Islet precursor cell (in vitro differentiated cells): ENCODE measurements around the gene NR1H3.

Experiments
- DNase-seq: peaks from one replicate; pipeline ENCODE4 v3.0.0-alpha.2; 2018

The NR1H3 gene

GRCh38 chr11:47270331-47271271, 12.8 kb downstream of the NR1H3 start:
- DNase-seq, result peak; percentile 68

DNA sequence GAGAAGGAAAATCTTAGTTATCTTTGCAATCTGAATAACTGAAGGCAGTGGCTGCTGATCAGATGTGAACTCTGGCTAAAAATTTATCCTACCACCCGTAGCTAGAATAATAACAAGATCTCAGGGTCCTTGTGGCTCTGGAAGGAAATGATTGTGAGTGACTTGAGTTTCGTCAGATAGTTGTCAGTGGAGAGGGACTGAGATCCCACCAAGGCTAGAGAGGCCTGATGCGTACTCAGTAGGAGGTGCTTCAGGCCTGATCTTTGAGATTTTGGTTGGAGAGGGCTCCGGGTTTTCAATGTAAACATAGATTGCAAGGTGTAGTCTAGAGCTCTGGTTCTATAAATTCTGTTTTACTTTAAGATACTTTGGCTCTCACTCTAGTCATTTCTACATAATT, 13.5 kb downstream of the NR1H3 start:
- DNase-seq, result no peak

GRCh38 chr11:47271961-47272661, 14.3 kb downstream of the NR1H3 start:
- DNase-seq, result no peak

DNA sequence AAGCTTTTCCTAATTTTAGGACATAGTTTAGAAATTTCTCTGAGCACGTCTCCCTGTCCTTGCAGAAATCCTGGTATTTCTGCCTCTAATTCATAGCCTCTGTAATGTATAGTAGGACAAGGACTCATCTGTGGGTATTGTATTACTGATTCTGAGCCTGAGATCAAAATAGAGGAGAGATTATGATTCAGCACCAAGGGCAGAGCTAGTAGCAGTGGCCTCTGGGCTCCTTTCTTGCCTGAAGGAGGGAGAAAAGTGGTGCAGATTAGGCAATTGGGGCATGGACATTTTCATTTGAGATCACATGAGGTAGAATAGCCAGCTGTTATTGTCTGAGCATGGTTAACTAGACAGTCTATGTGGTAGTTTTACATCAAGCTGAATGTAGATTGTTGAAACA, 14.9 kb downstream of the NR1H3 start:
- no peak for DNase-seq

DNA sequence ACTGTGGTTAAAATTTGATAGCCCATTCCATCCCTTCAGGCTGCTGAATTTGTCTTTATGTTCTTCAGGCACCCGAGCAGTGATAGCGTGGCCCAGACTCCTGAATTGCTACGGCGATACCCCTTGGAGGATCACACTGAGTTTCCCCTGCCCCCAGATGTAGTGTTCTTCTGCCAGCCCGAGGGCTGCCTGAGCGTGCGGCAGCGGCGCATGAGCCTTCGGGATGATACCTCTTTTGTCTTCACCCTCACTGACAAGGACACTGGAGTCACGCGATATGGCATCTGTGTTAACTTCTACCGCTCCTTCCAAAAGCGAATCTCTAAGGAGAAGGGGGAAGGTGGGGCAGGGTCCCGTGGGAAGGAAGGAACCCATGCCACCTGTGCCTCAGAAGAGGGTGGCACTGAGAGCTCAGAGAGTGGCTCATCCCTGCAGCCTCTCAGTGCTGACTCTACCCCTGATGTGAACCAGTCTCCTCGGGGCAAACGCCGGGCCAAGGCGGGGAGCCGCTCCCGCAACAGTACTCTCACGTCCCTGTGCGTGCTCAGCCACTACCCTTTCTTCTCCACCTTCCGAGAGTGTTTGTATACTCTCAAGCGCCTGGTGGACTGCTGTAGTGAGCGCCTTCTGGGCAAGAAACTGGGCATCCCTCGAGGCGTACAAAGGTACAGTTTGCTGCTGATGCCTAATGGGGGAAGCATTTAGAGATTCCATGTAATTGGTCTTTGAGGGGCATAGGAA, 16.9 kb downstream of the NR1H3 start:
- no peak for DNase-seq

GRCh38 chr11:47276923-47277322, 19.1 kb downstream of the NR1H3 start:
- no peak for DNase-seq

- DNase-seq, result no peak
Observed at GRCh38 chr11:47278058-47278457, 20.3 kb downstream of the NR1H3 start.

DNA sequence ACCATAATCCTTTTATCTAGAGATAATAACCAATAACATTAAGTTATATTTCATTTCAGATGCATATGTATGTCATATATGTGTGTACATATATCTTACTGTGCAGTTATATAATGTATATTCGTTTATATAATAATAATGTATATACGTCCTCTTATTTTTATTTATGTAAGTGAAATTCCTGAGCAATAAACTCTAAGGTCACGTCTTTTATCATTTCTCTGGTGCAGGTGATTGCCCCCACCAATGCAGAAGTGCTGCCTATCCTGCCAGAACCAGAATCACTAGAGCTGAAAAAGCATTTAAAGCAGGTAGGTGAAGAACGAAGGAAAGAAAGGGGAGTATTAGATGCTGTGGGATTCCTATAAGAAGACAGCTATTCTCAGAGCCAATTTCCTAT, 21.0 kb downstream of the NR1H3 start:
- no peak for DNase-seq

- no peak for DNase-seq
Observed at GRCh38 chr11:47280099-47280498, 22.3 kb downstream of the NR1H3 start.

DNA sequence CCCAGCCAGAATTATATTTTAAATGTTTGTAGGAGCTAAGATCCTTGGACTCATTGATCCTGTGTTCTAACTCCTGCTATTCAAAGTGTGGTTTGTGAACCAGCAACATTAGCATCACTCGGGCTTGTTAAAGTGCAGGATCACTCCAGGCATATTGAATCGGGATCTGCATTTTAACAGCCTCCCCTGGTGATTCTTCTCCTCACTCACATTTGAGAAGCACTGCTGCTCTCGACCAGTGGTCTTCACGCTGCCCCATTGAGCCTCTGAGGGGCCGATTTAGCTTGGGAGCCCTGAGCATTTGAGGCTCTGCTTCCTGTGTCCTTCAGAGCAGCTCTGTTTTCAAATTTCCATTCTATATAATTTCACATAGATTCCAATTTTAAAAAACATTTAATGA, 23.1 kb downstream of the NR1H3 start:
- DNase-seq, result no peak

- DNase-seq, result no peak
Observed at GRCh38 chr11:47282462-47282861, 24.7 kb downstream of the NR1H3 start.

DNA sequence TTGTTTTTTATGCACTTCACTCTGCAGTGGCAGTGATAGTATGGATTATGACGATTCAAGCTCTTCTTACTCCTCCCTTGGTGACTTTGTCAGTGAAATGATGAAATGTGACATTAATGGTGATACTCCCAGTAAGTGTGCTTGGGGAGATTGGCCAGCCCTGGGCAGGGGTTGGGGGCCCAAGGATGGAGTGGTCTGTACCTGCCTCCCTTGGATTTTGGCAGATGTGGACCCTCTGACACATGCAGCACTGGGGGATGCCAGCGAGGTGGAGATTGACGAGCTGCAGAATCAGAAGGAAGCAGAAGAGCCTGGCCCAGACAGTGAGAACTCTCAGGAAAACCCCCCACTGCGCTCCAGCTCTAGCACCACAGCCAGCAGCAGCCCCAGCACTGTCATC, 26.4 kb downstream of the NR1H3 start:
- DNase-seq, result no peak

DNA sequence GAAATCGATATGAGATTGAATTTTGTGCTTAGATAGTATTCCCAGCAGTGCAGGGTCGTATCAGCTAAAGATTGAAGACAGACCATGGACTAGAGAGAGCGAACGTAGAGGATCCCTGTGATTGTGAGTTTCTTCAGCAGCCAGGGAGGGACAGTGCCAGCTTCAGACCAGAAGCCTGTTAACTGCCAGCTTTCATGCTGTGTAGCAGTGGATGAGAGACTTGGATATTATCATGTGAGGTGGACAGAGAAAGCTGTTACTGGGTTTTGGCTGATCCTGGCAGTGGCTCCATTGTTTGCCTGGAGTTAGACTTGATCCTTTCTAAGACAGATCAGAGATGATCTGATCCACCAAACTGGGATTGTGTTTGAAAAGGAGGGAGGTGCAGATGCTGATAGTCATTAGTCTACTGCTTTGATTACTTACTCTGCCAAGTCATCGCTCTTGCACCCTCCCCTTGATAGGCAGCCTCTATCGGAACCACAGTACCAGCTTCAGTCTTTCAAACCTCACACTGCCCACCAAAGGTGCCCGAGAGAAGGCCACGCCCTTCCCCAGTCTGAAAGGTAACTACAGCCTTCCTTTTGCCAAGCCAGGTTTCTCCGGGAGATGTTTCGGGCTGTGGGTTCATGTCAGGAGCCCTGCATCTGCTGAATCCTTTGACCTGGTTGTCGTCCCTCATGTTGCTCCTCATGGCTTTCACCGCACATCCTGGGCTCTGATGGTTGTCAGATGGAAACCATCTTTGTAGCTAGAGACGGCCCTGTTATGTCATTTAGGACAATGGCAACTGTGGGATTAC, 28.4 kb downstream of the NR1H3 start:
- DNase-seq, result no peak

- DNase-seq, result no peak
Observed at GRCh38 chr11:47288066-47288465, 30.3 kb downstream of the NR1H3 start.

GRCh38 chr11:47289856-47290255, 32.1 kb downstream of the NR1H3 start:
- DNase-seq, result no peak

DNA sequence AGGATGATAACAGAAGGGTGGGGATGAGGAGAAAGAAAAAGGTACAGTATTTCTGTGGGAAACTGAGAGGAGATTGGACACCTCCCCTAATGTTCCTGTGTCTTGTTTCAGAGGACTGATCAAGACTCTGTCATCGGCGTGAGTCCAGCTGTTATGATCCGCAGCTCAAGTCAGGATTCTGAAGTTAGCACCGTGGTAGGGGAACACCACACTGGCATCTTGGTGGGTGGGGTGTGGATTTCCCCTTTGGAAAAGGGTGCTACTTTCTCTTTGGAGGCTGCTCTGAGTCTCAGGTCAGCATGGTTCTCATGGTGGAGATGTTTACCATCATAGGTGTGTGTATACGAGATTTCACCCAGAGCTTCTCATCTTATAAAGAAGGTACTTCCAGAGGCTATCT, 37.6 kb downstream of the NR1H3 start:
- no peak for DNase-seq

- DNase-seq, result no peak
Observed at GRCh38 chr11:47296045-47296444, 38.2 kb downstream of the NR1H3 start.

- no peak for DNase-seq
Observed at GRCh38 chr11:47299078-47299477, 41.3 kb downstream of the NR1H3 start.

GRCh38 chr11:47302853-47303252, 45.1 kb downstream of the NR1H3 start:
- DNase-seq, result no peak

- no peak for DNase-seq
Observed at GRCh38 chr11:47305734-47306483, 48.1 kb downstream of the NR1H3 start.

- DNase-seq, result no peak
Observed at GRCh38 chr11:47306484-47306844, 48.7 kb downstream of the NR1H3 start.
